Esophagus muscularis mucosa (tissue), 4 donors: ENCODE data around the gene TMIGD2. TPM values are rescaled to one million over a fixed set of nuclear protein-coding genes. Genes with fewer than 3 reads are reported as not detected.
"Not testable (repeated sequence)": the region's sequence is repeated elsewhere in the genome, so short reads cannot be mapped to it uniquely, and the experiment has no call there.

Experiments
- DNase-seq: peaks from one replicate; pipeline ENCODE4 v3.0.0-alpha.2; 2017; ENCODE audit errors: extremely low spot score
- H3K27ac ChIP-seq, 4 donors: fragments of 200-600 bp; sonication (generic); replicated peaks in 1 of 4; 1 replicate in 3 of 4; 2 replicates in 1 of 4; pipeline ENCODE4 v1.5.1; 2016 to 2019; ENCODE audit warnings: mild to moderate bottlenecking in 1 of 4
- H3K27me3 ChIP-seq, 4 donors: fragments of 200-600 bp; sonication (generic); one replicate each; pipeline versions ENCODE4 v1.5.1 to v1.6.0; 2016 to 2019
- H3K36me3 ChIP-seq, 4 donors: fragments of 200-600 bp; sonication (generic); one replicate each; pipeline ENCODE4 v1.5.1; 2016 to 2019
- H3K4me1 ChIP-seq, 4 donors: fragments of 200-600 bp; sonication (generic); one replicate each; pipeline ENCODE4 v1.5.1; 2016 to 2019
- H3K4me3 ChIP-seq, 4 donors: fragments of 200-600 bp; sonication (generic); 1 replicate in 2 of 4; 2 replicates in 2 of 4; pipeline ENCODE4 v1.5.1; 2016 to 2019; ENCODE audit warnings: mild to moderate bottlenecking in 4 of 4, moderate library complexity in 1 of 4
- H3K9me3 ChIP-seq, 4 donors: fragments of 200-600 bp; sonication (generic); 1 replicate in 3 of 4; 2 replicates in 1 of 4; pipeline ENCODE4 v1.5.1; 2016 to 2019
- CTCF ChIP-seq, 3 experiments: fragments of 200-600 bp in 2 of 3; fragments of 450-650 bp in 1 of 3; sonication (generic) in 2 of 3; IDR thresholded peaks; one replicate each; pipeline ENCODE4 v1.5.1; 2017 to 2019; ENCODE audit warnings: antibody characterized with exemption in 3 of 3, mild to moderate bottlenecking in 2 of 3, moderate library complexity in 1 of 3
- EP300 ChIP-seq: sonication (generic); formaldehyde crosslinking; IDR thresholded peaks from one replicate; pipeline ENCODE4 v1.6.1; 2017; ENCODE audit warnings: antibody characterized with exemption
- POLR2A ChIP-seq: fragments of 450-650 bp; IDR thresholded peaks from one replicate; pipeline ENCODE4 v1.6.1; 2017; ENCODE audit warnings: antibody characterized with exemption, moderate library complexity, mild to moderate bottlenecking, low read depth
- POLR2AphosphoS5 ChIP-seq, 2 donors: sonication (generic); formaldehyde crosslinking; IDR thresholded peaks; one replicate each; pipeline ENCODE4 v1.6.1; 2017; ENCODE audit warnings: antibody characterized with exemption in 2 of 2
- WGBS: methylation state at CpG from one replicate; pipeline ENCODE4 v1.1.5; 2018; 5-methylcytosine and 5-hydroxymethylcytosine counted together
- intact Hi-C: fragments of 100-400 bp; cut with DNase I; formaldehyde crosslinking; loops from one replicate; pipeline ENCODE4 v1.15.1; 2023
- total RNA-seq, 4 donors: library from RNA; depleted of rRNA; stranded (reverse); fragments of >200 nt; gene quantifications; one replicate each; pipeline versions ENCODE4 v1.1.0 to v1.2.1, GENCODE V29; 2016

TMIGD2 gene
- total RNA-seq, 4 donors from 2014 or later: not detected

GRCh38 chr19:4329858-4330257, 27.7 kb upstream of the TMIGD2 start:
- Histone ChIP-seq H3K27ac (no peak overlapping the region), H3K4me1 (peaks cover 20 to 30% (median 26%) of the 10 kb centered on the region in 4 donors), H3K9me3 (no peaks in the 10 kb centered on the region), H3K36me3 (no peaks in the 10 kb centered on the region), H3K27me3 (peaks cover 0 to 47% (median 7%) of the 10 kb centered on the region in 4 donors), H3K4me3 (no peak overlapping the region)
- TF ChIP-seq EP300 (no peak), POLR2A (no peak), POLR2AphosphoS5 (IDR thresholded peaks at IDR 0.05) (no peak)
- intact Hi-C loops: no loop called here
- no peak for DNase-seq
- 95% methylated on average over 12 of the region's 19 CpGs for WGBS

- H3K9me3 ChIP-seq, DNase-seq, intact Hi-C loops, H3K36me3 ChIP-seq: not testable (repeated sequence)
- Histone ChIP-seq H3K4me3 (peak overlapping the region; percentile 36 to 60 (median 55)), H3K27me3 (peaks cover 0 to 47% (median 7%) of the 10 kb centered on the region in 4 donors), H3K4me1 (peaks cover 20 to 30% (median 26%) of the 10 kb centered on the region in 4 donors), H3K27ac (peak overlapping the region in 3 of 4 donors; percentile 21 to 44 (median 31))
- 40% methylated on average over 35 of the region's 35 CpGs for WGBS
Measured at GRCh38 chr19:4328991-4329681, 26.9 kb upstream of the TMIGD2 start.

GRCh38 chr19:4328243-4328990, 26.2 kb upstream of the TMIGD2 start:
- peak overlapping the region; percentile 36 to 63 (median 55) for H3K4me3 ChIP-seq
- intact Hi-C loops: no loop called here

GRCh38 chr19:4327877-4328242, 25.7 kb upstream of the TMIGD2 start:
- Histone ChIP-seq H3K27me3 (peaks cover 0 to 47% (median 7%) of the 10 kb centered on the region in 4 donors), H3K27ac (peak overlapping the region in 3 of 4 donors; percentile 42 to 58 (median 57)), H3K36me3 (no peaks in the 10 kb centered on the region), H3K4me3 (peak overlapping the region; percentile 36 to 63 (median 55)), H3K9me3 (peaks cover 0 to under 1% (median 0%) of the 10 kb centered on the region in 4 donors), H3K4me1 (peaks cover 20 to 30% (median 26%) of the 10 kb centered on the region in 4 donors)
- WGBS: 12% methylated on average over 12 of the region's 13 CpGs
- TF ChIP-seq CTCF (IDR thresholded peaks at IDR 0.05) (no peak), EP300 (no peak), POLR2A (no peak), POLR2AphosphoS5 (IDR thresholded peaks at IDR 0.05) (no peak)
- no peak for DNase-seq
- intact Hi-C loops: no loop called here

More at GRCh38 chr19:4328243-4328990, 26.2 kb upstream of the TMIGD2 start:
- WGBS: 4% methylated on average over 30 of the region's 49 CpGs
- TF ChIP-seq POLR2AphosphoS5 (IDR thresholded peaks at IDR 0.05) (peak; percentile 58 to 60), EP300 (no peak)
- Histone ChIP-seq H3K27ac (peak overlapping the region in 3 of 4 donors; percentile 42 to 58 (median 44)), H3K4me1 (peaks cover 20 to 30% (median 26%) of the 10 kb centered on the region in 4 donors), H3K27me3 (peaks cover 0 to 47% (median 7%) of the 10 kb centered on the region in 4 donors), H3K9me3 (no peaks in the 10 kb centered on the region), H3K36me3 (no peaks in the 10 kb centered on the region)
- DNase-seq: peak; percentile 95

GRCh38 chr19:4327252-4327876, 25.2 kb upstream of the TMIGD2 start:
- no peak for TF ChIP-seq EP300
- no peak for TF ChIP-seq POLR2AphosphoS5 (IDR thresholded peaks at IDR 0.05)
- TF ChIP-seq CTCF (IDR thresholded peaks at IDR 0.05): no peak
- no peak for TF ChIP-seq POLR2A
- no peak for DNase-seq
- Histone ChIP-seq H3K4me3 (peak overlapping the region; percentile 36 to 63 (median 55)), H3K36me3 (no peaks in the 10 kb centered on the region), H3K9me3 (peaks cover 0 to 5% (median 0%) of the 10 kb centered on the region in 4 donors), H3K27me3 (peaks cover 0 to 47% (median 7%) of the 10 kb centered on the region in 4 donors), H3K27ac (peak overlapping the region in 2 of 4 donors; percentile 42 to 57), H3K4me1 (peaks cover 20 to 30% (median 26%) of the 10 kb centered on the region in 4 donors)
- intact Hi-C loops: no loop called here
- 5% methylated on average over 7 of the region's 30 CpGs for WGBS
